GM23248 (cell line): ENCODE data around the gene IGF1R. TPM values are rescaled to one million over a fixed set of nuclear protein-coding genes. Genes with fewer than 3 reads are reported as not detected.
A peak's percentile ranks its signal among the peaks of the same experiment; 100 is the strongest.

Source experiments
- DNase-seq: peaks from one replicate; pipeline ENCODE4 v3.0.0-alpha.2; 2015
- H2AFZ ChIP-seq: fragments of 200-600 bp; sonication (generic); 2 replicates; pipeline ENCODE4 v1.6.1; 2016; ENCODE audit warnings: antibody characterized with exemption
- H3F3A ChIP-seq: fragments of 200-600 bp; sonication (generic); 2 replicates; pipeline ENCODE4 v1.6.1; 2016; ENCODE audit warnings: mild to moderate bottlenecking, antibody characterized with exemption, mixed run types; ENCODE audit not compliant: insufficient read depth
- H3K27ac ChIP-seq: fragments of 200-600 bp; sonication (generic); 2 replicates; pipeline ENCODE4 v1.5.1; 2016; ENCODE audit warnings: mild to moderate bottlenecking
- H3K27me3 ChIP-seq: fragments of 200-600 bp; sonication (generic); replicated peaks from 2 replicates; pipeline ENCODE4 v1.6.1; 2016; ENCODE audit warnings: mild to moderate bottlenecking; ENCODE audit not compliant: insufficient read depth
- H3K36me3 ChIP-seq: fragments of 200-600 bp; sonication (generic); 2 replicates; pipeline ENCODE4 v1.6.1; 2016; ENCODE audit warnings: low read depth, mild to moderate bottlenecking
- H3K4me1 ChIP-seq: fragments of 200-600 bp; sonication (generic); 2 replicates; pipeline ENCODE4 v1.6.1; 2016; ENCODE audit warnings: mild to moderate bottlenecking; ENCODE audit not compliant: insufficient read depth
- H3K4me2 ChIP-seq: fragments of 200-600 bp; sonication (generic); one replicate; pipeline ENCODE4 v1.6.1; 2016; ENCODE audit warnings: mild to moderate bottlenecking; ENCODE audit not compliant: unreplicated experiment
- H3K4me3 ChIP-seq: fragments of 200-600 bp; sonication (generic); 2 replicates; pipeline ENCODE4 v1.5.1; 2016; ENCODE audit warnings: mild to moderate bottlenecking
- H3K79me2 ChIP-seq: fragments of 200-600 bp; sonication (generic); 2 replicates; pipeline ENCODE4 v1.6.1; 2016; ENCODE audit warnings: mild to moderate bottlenecking; ENCODE audit not compliant: insufficient read depth
- H3K9ac ChIP-seq: fragments of 200-600 bp; sonication (generic); 2 replicates; pipeline ENCODE4 v1.6.1; 2016; ENCODE audit warnings: mild to moderate bottlenecking
- H3K9me2 ChIP-seq: fragments of 200-600 bp; sonication (generic); 2 replicates; pipeline ENCODE4 v1.6.1; 2016; ENCODE audit warnings: mixed run types, mild to moderate bottlenecking, moderate library complexity; ENCODE audit not compliant: insufficient read depth
- H3K9me3 ChIP-seq: fragments of 200-600 bp; sonication (generic); one replicate; pipeline ENCODE4 v1.6.1; 2017; ENCODE audit warnings: low read depth
- H4K20me1 ChIP-seq: fragments of 200-600 bp; sonication (generic); 2 replicates; pipeline ENCODE4 v1.6.0; 2016; ENCODE audit not compliant: insufficient read depth
- EZH2 ChIP-seq: fragments of 200-600 bp; sonication (generic); IDR thresholded peaks from 2 replicates; pipeline ENCODE4 v1.6.1; 2018; ENCODE audit warnings: antibody characterized with exemption, mild to moderate bottlenecking; ENCODE audit not compliant: insufficient read depth, poor library complexity, severe bottlenecking
- EZH2phosphoT487 ChIP-seq: fragments of 200-600 bp; sonication (generic); IDR thresholded peaks from 2 replicates; pipeline ENCODE4 v1.6.1; 2018; ENCODE audit warnings: antibody characterized with exemption, moderate library complexity, mild to moderate bottlenecking, low read depth; ENCODE audit not compliant: insufficient read depth
- WGBS, 2 experiments: methylation state at CpG; one replicate each; pipeline ENCODE4 v1.1.6; 2015 to 2017; ENCODE audit warnings: low lambda C conversion rate in 2 of 2, low coverage in 1 of 2; ENCODE audit errors: missing lambda C conversion rate in 2 of 2; 5-methylcytosine and 5-hydroxymethylcytosine counted together
- in situ Hi-C: fragments of 300-500 bp; cut with MboI; formaldehyde crosslinking; loops from 2 replicates; pipeline ENCODE4 v1.15.0; 2020
- polyA plus RNA-seq: library from polyadenylated mRNA; unstranded; fragments of >200 nt; fragmentation: Nextera tagmentation; extraction: Ambion mirVana; gene quantifications from 2 replicates; pipeline ENCODE4 v1.2.1, GENCODE V29; 2016
- total RNA-seq: library from RNA; depleted of rRNA; stranded (reverse); fragments of >200 nt; shearing (Covaris generic); gene quantifications from 2 replicates; pipeline ENCODE4 v1.2.3, GENCODE V29; 2014

The IGF1R gene
- total and polyA plus RNA-seq, 2 experiments from 2014 or later = 22.0 to 48.6 TPM

GRCh38 chr15:98806275-98806895 lies 158.0 kb downstream of the IGF1R start:
- in situ Hi-C loops = no loop called here
- H4K20me1 ChIP-seq = peaks cover 29% of the 10 kb centered on the region; the same call in 1 of the 2 replicates

GRCh38 chr15:98807262-98807661 lies 158.9 kb downstream of the IGF1R start:
- no peak overlapping the region for H3K4me3 ChIP-seq
- H3K36me3 ChIP-seq = no peaks in the 10 kb centered on the region
- no peak overlapping the region for H3K9ac ChIP-seq
- H3K27me3 ChIP-seq = no peaks in the 10 kb centered on the region
- no peak for TF ChIP-seq EZH2
- no peak for TF ChIP-seq EZH2phosphoT487
- in situ Hi-C loops = no loop called here
- WGBS, 2 experiments = 16 to 17% methylated on average over 4 of the region's 4 CpGs
- H3K9me3 ChIP-seq = no peaks in the 10 kb centered on the region
- peaks cover 37% of the 10 kb centered on the region for H3F3A ChIP-seq
- peaks cover 22% of the 10 kb centered on the region; the same call in 1 of the 2 replicates for H4K20me1 ChIP-seq
- DNase-seq = peak; percentile 75
- no peak overlapping the region for H2AFZ ChIP-seq
- peak overlapping the region; percentile 50 for H3K27ac ChIP-seq
- peaks cover 99% of the 10 kb centered on the region for H3K79me2 ChIP-seq
- peaks cover 16% of the 10 kb centered on the region for H3K4me1 ChIP-seq
- H3K4me2 ChIP-seq = peak overlapping the region; percentile 29
- H3K9me2 ChIP-seq = no peaks in the 10 kb centered on the region

More at GRCh38 chr15:98806275-98806895, 158.0 kb downstream of the IGF1R start:
- WGBS, 2 experiments = 92 to 95% methylated on average over 9 of the region's 9 CpGs
- Histone ChIP-seq H3K27ac (no peak overlapping the region), H2AFZ (no peak overlapping the region), H3K9me3 (no peaks in the 10 kb centered on the region), H3K27me3 (no peaks in the 10 kb centered on the region), H3K4me3 (no peak overlapping the region), H3F3A (peaks cover 45% of the 10 kb centered on the region), H3K36me3 (no peaks in the 10 kb centered on the region), H3K4me2 (no peak overlapping the region), H3K4me1 (peaks cover 20% of the 10 kb centered on the region), H3K79me2 (peaks cover 99% of the 10 kb centered on the region), H3K9ac (no peak overlapping the region), H3K9me2 (no peaks in the 10 kb centered on the region)
- TF ChIP-seq EZH2 = no peak
- TF ChIP-seq EZH2phosphoT487 = no peak
- DNase-seq = no peak

- no peak for DNase-seq
- no peak for TF ChIP-seq EZH2
- TF ChIP-seq EZH2phosphoT487 = no peak
- no peak overlapping the region for H2AFZ ChIP-seq
- H3K4me1 ChIP-seq = peaks cover 16% of the 10 kb centered on the region
- H3K36me3 ChIP-seq = no peaks in the 10 kb centered on the region
- peaks cover 100% of the 10 kb centered on the region for H3K79me2 ChIP-seq
- no peak overlapping the region for H3K4me3 ChIP-seq
- in situ Hi-C loops = no loop called here
- peaks cover 26% of the 10 kb centered on the region; the same call in 1 of the 2 replicates for H3F3A ChIP-seq
- H3K9me3 ChIP-seq = no peaks in the 10 kb centered on the region
- no peak overlapping the region for H3K9ac ChIP-seq
- H3K4me2 ChIP-seq = no peak overlapping the region
- H3K27ac ChIP-seq = no peak overlapping the region
- no peaks in the 10 kb centered on the region for H3K27me3 ChIP-seq
- WGBS, 2 experiments = 84 to 85% methylated on average over 11 of the region's 11 CpGs
- H4K20me1 ChIP-seq = peaks cover 10% of the 10 kb centered on the region; the same call in 1 of the 2 replicates
- H3K9me2 ChIP-seq = no peaks in the 10 kb centered on the region
Observed at GRCh38 chr15:98809273-98809672, 160.9 kb downstream of the IGF1R start.

- peaks cover under 1% of the 10 kb centered on the region; the same call in 1 of the 2 replicates for H3F3A ChIP-seq
- peaks cover 4% of the 10 kb centered on the region; the same call in 1 of the 2 replicates for H4K20me1 ChIP-seq
- H3K9me3 ChIP-seq = no peaks in the 10 kb centered on the region
- no peaks in the 10 kb centered on the region for H3K9me2 ChIP-seq
- peaks cover 100% of the 10 kb centered on the region for H3K79me2 ChIP-seq
- DNase-seq = no peak
- TF ChIP-seq EZH2phosphoT487 (no peak), EZH2 (no peak)
- peaks cover 5% of the 10 kb centered on the region for H3K4me1 ChIP-seq
- WGBS, 2 experiments = 96 to 98% methylated on average over 8 of the region's 8 CpGs
- no peaks in the 10 kb centered on the region for H3K27me3 ChIP-seq
- H3K4me3 ChIP-seq = no peak overlapping the region
- no peak overlapping the region for H3K27ac ChIP-seq
- no peak overlapping the region for H3K9ac ChIP-seq
- in situ Hi-C loops = no loop called here
- no peak overlapping the region for H3K4me2 ChIP-seq
- H2AFZ ChIP-seq = no peak overlapping the region
- H3K36me3 ChIP-seq = no peaks in the 10 kb centered on the region
Observed at GRCh38 chr15:98812716-98813446, 164.5 kb downstream of the IGF1R start.
